Karpas-422 (cell line): ENCODE data around the gene TARBP2. TPM values are rescaled to one million over a fixed set of nuclear protein-coding genes. Genes with fewer than 3 reads are reported as not detected.

Source experiments
- DNase-seq: peaks from one replicate; pipeline ENCODE4 v3.0.0-alpha.2; 2015
- H2AFZ ChIP-seq: fragments of 200-600 bp; sonication (generic); 2 replicates; pipeline ENCODE4 v1.6.1; 2014; ENCODE audit warnings: antibody characterized with exemption, low read length, mixed read lengths
- H3K27ac ChIP-seq: fragments of 200-600 bp; sonication (generic); 2 replicates; pipeline ENCODE4 v1.5.1; 2014; ENCODE audit warnings: mild to moderate bottlenecking, low read length, moderate library complexity
- H3K27me3 ChIP-seq: fragments of 200-600 bp; sonication (generic); 2 replicates; pipeline ENCODE4 v1.6.1; 2014; ENCODE audit warnings: low read length, mixed read lengths
- H3K36me3 ChIP-seq: fragments of 200-600 bp; sonication (generic); 2 replicates; pipeline ENCODE4 v1.6.1; 2014; ENCODE audit warnings: low read length, mixed read lengths; ENCODE audit not compliant: insufficient read depth
- H3K4me1 ChIP-seq: fragments of 200-600 bp; sonication (generic); 2 replicates; pipeline ENCODE4 v1.6.1; 2014; ENCODE audit warnings: mild to moderate bottlenecking, low read length, mixed read lengths
- H3K4me2 ChIP-seq: fragments of 200-600 bp; sonication (generic); 2 replicates; pipeline ENCODE4 v1.6.1; 2014; ENCODE audit warnings: low read length, low read depth, mild to moderate bottlenecking; ENCODE audit not compliant: poor library complexity, severe bottlenecking
- H3K4me3 ChIP-seq: fragments of 200-600 bp; sonication (generic); 2 replicates; pipeline ENCODE4 v1.5.1; 2014; ENCODE audit warnings: mild to moderate bottlenecking, antibody characterized with exemption, low read length, mixed read lengths
- H3K79me2 ChIP-seq: fragments of 200-600 bp; sonication (generic); 2 replicates; pipeline ENCODE4 v1.6.1; 2014; ENCODE audit warnings: mild to moderate bottlenecking, low read length, mixed read lengths
- H3K9ac ChIP-seq: fragments of 200-600 bp; sonication (generic); 2 replicates; pipeline ENCODE4 v1.6.0; 2014; ENCODE audit warnings: low read length
- H3K9me2 ChIP-seq: fragments of 200-600 bp; sonication (generic), shearing (Covaris generic); replicated peaks from 2 replicates; pipeline ENCODE4 v1.6.0; 2014; ENCODE audit warnings: mild to moderate bottlenecking, low read length, moderate library complexity; ENCODE audit not compliant: insufficient read depth
- H3K9me3 ChIP-seq: fragments of 300-700, 200-600 bp; sonication (generic); 2 replicates; pipeline ENCODE4 v1.6.1; 2014; ENCODE audit warnings: low read length, mixed read lengths
- H4K20me1 ChIP-seq: fragments of 200-600 bp; sonication (generic); 2 replicates; pipeline ENCODE4 v1.6.1; 2014; ENCODE audit warnings: mild to moderate bottlenecking, antibody characterized with exemption, low read length, low read depth; ENCODE audit not compliant: insufficient read depth
- total RNA-seq: library from RNA; depleted of rRNA; stranded (reverse); fragments of >200 nt; shearing (Covaris generic); gene quantifications from 2 replicates; pipeline ENCODE4 v1.2.3, GENCODE V29; 2014; ENCODE audit warnings: low replicate concordance

The TARBP2 gene
- total RNA-seq, 1 experiment from 2014 or later, result 37.0 TPM

- no peak overlapping the region for H3K9ac ChIP-seq
- no peaks in the 10 kb centered on the region for H3K27me3 ChIP-seq
- peaks cover 60% of the 10 kb centered on the region for H3K79me2 ChIP-seq
- peaks cover 71% of the 10 kb centered on the region for H3K36me3 ChIP-seq
- H4K20me1 ChIP-seq, result peaks cover 24% of the 10 kb centered on the region; the same call in 1 of the 2 replicates
- no peak overlapping the region for H3K27ac ChIP-seq
- no peak overlapping the region for H2AFZ ChIP-seq
- no peaks in the 10 kb centered on the region for H3K9me3 ChIP-seq
- no peaks in the 10 kb centered on the region for H3K4me1 ChIP-seq
- no peak overlapping the region for H3K4me2 ChIP-seq
- no peak overlapping the region for H3K4me3 ChIP-seq
- H3K9me2 ChIP-seq, result no peaks in the 10 kb centered on the region
- DNase-seq, result no peak
Observed at GRCh38 chr12:53467880-53468279, 33.2 kb upstream of the TARBP2 start.

- Histone ChIP-seq H3K36me3 (peaks cover 69% of the 10 kb centered on the region), H3K4me3 (no peak overlapping the region), H3K27me3 (no peaks in the 10 kb centered on the region), H3K27ac (no peak overlapping the region), H2AFZ (no peak overlapping the region), H4K20me1 (peaks cover 20% of the 10 kb centered on the region; the same call in 1 of the 2 replicates), H3K9me2 (no peaks in the 10 kb centered on the region), H3K9me3 (no peaks in the 10 kb centered on the region), H3K9ac (no peak overlapping the region), H3K4me2 (no peak overlapping the region), H3K4me1 (no peaks in the 10 kb centered on the region), H3K79me2 (peaks cover 57% of the 10 kb centered on the region)
- DNase-seq, result no peak
Observed at GRCh38 chr12:53468282-53468681, 32.8 kb upstream of the TARBP2 start.

GRCh38 chr12:53472056-53472582 is 29.0 kb upstream of the TARBP2 start:
- Histone ChIP-seq H3K79me2 (peaks cover 49% of the 10 kb centered on the region), H4K20me1 (peaks cover 24% of the 10 kb centered on the region), H3K9ac (no peak overlapping the region), H3K9me2 (no peaks in the 10 kb centered on the region), H3K9me3 (no peaks in the 10 kb centered on the region), H3K27me3 (no peaks in the 10 kb centered on the region), H3K4me2 (no peak overlapping the region), H2AFZ (no peak overlapping the region), H3K27ac (no peak overlapping the region), H3K4me3 (no peak overlapping the region), H3K36me3 (peaks cover 70% of the 10 kb centered on the region), H3K4me1 (no peaks in the 10 kb centered on the region)
- DNase-seq, result no peak

- Histone ChIP-seq H4K20me1 (peaks cover 33% of the 10 kb centered on the region), H3K27ac (no peak overlapping the region), H3K9me3 (no peaks in the 10 kb centered on the region), H3K4me3 (no peak overlapping the region), H3K9me2 (no peaks in the 10 kb centered on the region), H3K9ac (no peak overlapping the region), H2AFZ (no peak overlapping the region), H3K4me1 (no peaks in the 10 kb centered on the region), H3K27me3 (no peaks in the 10 kb centered on the region), H3K4me2 (no peak overlapping the region), H3K36me3 (peaks cover 74% of the 10 kb centered on the region), H3K79me2 (peaks cover 38% of the 10 kb centered on the region)
- no peak for DNase-seq
Observed at GRCh38 chr12:53474077-53474476, 27.0 kb upstream of the TARBP2 start.

- peaks cover 35% of the 10 kb centered on the region for H4K20me1 ChIP-seq
- peaks cover 38% of the 10 kb centered on the region for H3K79me2 ChIP-seq
- no peak overlapping the region for H3K4me3 ChIP-seq
- no peaks in the 10 kb centered on the region for H3K9me3 ChIP-seq
- no peaks in the 10 kb centered on the region for H3K27me3 ChIP-seq
- H3K4me1 ChIP-seq, result no peaks in the 10 kb centered on the region
- no peak for DNase-seq
- H3K9ac ChIP-seq, result no peak overlapping the region
- H3K9me2 ChIP-seq, result no peaks in the 10 kb centered on the region
- no peak overlapping the region for H2AFZ ChIP-seq
- no peak overlapping the region for H3K27ac ChIP-seq
- peaks cover 77% of the 10 kb centered on the region for H3K36me3 ChIP-seq
- no peak overlapping the region for H3K4me2 ChIP-seq
Observed at GRCh38 chr12:53474819-53475218, 26.3 kb upstream of the TARBP2 start.

- Histone ChIP-seq H3K27me3 (no peaks in the 10 kb centered on the region), H3K4me2 (no peak overlapping the region), H3K4me1 (no peaks in the 10 kb centered on the region), H3K9ac (no peak overlapping the region), H3K9me2 (no peaks in the 10 kb centered on the region), H3K4me3 (no peak overlapping the region), H3K79me2 (peaks cover 33% of the 10 kb centered on the region), H4K20me1 (peaks cover 34% of the 10 kb centered on the region), H3K27ac (no peak overlapping the region), H3K9me3 (no peaks in the 10 kb centered on the region), H3K36me3 (peaks cover 84% of the 10 kb centered on the region), H2AFZ (no peak overlapping the region)
- DNase-seq, result peak; percentile 71
Observed at GRCh38 chr12:53476769-53477209, 24.3 kb upstream of the TARBP2 start.

DNA sequence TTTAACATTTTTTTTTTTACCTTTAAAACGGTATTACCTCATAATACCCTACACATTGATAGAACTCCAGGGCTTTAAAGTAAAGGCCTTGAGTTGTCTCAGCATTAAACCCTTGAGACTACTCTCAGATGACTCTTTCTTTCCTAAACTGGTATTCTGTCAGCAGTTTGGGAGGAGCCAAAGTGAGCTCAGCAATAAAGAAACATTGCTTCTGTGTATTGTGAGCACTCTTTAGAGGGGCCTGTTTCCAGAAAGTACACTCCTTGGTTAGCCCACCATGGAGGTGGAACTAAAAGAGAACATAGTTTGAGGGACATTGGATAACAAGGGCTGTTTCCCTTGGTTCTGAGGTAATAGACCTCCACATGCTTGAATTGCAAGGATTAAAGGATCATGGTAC is 22.2 kb upstream of the TARBP2 start:
- H3K9me2 ChIP-seq, result no peaks in the 10 kb centered on the region
- no peaks in the 10 kb centered on the region for H3K4me1 ChIP-seq
- no peak for DNase-seq
- H3K4me2 ChIP-seq, result no peak overlapping the region
- H4K20me1 ChIP-seq, result peaks cover 31% of the 10 kb centered on the region
- no peak overlapping the region for H3K27ac ChIP-seq
- H3K9me3 ChIP-seq, result no peaks in the 10 kb centered on the region
- no peaks in the 10 kb centered on the region for H3K27me3 ChIP-seq
- H3K4me3 ChIP-seq, result no peak overlapping the region
- H3K79me2 ChIP-seq, result peaks cover 21% of the 10 kb centered on the region
- H2AFZ ChIP-seq, result no peak overlapping the region
- peaks cover 72% of the 10 kb centered on the region for H3K36me3 ChIP-seq
- H3K9ac ChIP-seq, result no peak overlapping the region

GRCh38 chr12:53479331-53479730 is 21.8 kb upstream of the TARBP2 start:
- H3K9ac ChIP-seq, result no peak overlapping the region
- H3K27me3 ChIP-seq, result no peaks in the 10 kb centered on the region
- no peaks in the 10 kb centered on the region for H3K9me2 ChIP-seq
- H3K79me2 ChIP-seq, result peaks cover 17% of the 10 kb centered on the region
- no peak overlapping the region for H3K4me2 ChIP-seq
- H3K36me3 ChIP-seq, result peaks cover 68% of the 10 kb centered on the region
- no peak overlapping the region for H2AFZ ChIP-seq
- H3K27ac ChIP-seq, result no peak overlapping the region
- H3K4me1 ChIP-seq, result no peaks in the 10 kb centered on the region
- H3K4me3 ChIP-seq, result no peak overlapping the region
- no peak for DNase-seq
- H4K20me1 ChIP-seq, result peaks cover 27% of the 10 kb centered on the region
- H3K9me3 ChIP-seq, result no peaks in the 10 kb centered on the region
